Hindlimb muscle (tissue), 1 donor: ENCODE data around the gene IPO5. TPM values are rescaled to one million over a fixed set of nuclear protein-coding genes. Genes with fewer than 3 reads are reported as not detected.
"Not testable (repeated sequence)": the region's sequence is repeated elsewhere in the genome, so short reads cannot be mapped to it uniquely, and the experiment has no call there.

Experiments used
- DNase-seq: peaks from one replicate; pipeline ENCODE4 v3.0.0-alpha.2; 2013
- polyA plus RNA-seq: library from polyadenylated mRNA; unstranded; fragments of 120-200 nt; gene quantifications from one replicate; pipeline ENCODE4 v1.2.1, GENCODE V29; 2013; ENCODE audit not compliant: insufficient read length

Gene IPO5
- polyA plus RNA-seq, 1 donor: 168 TPM

DNA sequence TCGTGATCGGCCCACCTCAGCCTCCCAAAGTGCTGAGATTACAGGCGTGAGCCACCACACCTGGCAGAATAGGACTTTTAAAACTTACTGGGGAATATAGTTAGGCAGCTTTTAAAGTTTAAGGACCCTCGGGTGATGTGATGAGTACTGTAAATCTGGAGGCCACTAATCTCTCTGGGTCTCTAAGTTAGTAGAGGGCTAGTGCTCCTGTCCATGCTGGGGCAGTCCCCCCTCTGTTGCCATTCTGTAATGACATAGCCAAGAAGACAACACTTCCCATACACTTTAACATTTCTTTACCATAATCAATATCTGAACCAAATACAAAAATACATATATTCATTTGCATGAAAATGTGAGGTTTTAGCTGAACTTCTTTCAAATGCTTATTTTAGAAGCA is 65.7 kb downstream of the IPO5 start:
- DNase-seq: no peak

DNA sequence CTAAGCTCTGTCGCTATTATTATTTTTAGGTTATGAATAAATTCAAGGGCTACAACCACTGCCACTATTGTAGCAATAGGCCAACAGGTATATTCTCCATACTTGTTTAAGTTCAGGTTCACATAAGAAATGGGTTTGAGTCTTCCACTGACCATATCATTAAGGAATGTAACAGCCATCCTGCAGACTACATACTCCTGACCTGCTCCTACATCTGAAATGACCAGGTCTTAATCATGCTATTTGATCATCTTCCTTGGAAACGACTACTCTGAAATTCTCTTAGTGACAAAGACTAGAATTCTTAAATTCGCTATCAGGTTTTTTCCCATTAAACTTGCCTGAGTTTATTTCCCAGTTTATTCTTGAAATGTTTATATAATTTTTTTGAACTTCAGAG is 66.8 kb downstream of the IPO5 start:
- DNase-seq: no peak

DNA sequence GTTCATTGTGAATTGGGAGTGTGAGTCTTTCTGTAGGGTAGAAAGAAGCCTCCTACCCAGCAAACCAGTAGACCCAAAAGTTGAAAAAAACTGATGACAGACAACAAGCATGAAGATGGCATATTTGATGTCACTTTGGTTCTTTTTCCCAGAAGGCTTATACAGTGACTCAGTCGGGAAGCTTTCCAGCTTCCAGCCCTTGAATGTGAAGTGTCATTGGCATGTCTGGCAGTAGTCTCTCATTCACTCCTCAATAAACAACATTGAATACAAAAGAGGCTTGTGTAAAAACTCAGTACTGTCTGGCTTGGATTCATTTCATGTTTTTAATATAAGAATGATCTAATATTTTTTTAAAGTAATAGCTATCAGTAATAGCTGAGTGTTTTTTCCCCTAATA is 68.7 kb downstream of the IPO5 start:
- DNase-seq: no peak

DNA sequence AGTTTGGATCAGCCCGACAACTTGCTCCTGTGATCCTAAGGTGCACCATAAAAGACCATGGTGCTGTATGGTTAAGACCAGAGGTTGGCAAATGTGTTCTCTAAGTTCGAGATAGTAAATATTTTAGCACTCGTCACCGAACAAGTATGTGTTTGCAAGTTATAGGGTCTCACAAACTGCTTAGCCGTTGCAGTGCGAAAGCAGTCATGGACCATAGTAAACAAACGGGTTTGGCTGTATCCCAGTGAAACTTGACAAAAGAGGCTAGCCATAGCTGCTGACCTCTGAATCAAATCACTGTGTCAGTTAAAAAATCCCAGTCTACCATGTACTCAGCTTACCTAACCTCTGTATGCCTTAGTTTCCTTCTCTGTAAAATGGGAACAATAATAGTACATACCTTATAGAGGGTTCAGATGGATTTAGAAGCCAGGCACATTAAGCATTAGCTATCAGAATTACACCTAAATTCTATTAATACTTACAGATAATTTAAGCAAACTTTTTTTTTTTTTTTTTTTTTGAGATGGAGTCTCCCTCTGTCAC is 72.1 kb downstream of the IPO5 start:
- no peak for DNase-seq

DNA sequence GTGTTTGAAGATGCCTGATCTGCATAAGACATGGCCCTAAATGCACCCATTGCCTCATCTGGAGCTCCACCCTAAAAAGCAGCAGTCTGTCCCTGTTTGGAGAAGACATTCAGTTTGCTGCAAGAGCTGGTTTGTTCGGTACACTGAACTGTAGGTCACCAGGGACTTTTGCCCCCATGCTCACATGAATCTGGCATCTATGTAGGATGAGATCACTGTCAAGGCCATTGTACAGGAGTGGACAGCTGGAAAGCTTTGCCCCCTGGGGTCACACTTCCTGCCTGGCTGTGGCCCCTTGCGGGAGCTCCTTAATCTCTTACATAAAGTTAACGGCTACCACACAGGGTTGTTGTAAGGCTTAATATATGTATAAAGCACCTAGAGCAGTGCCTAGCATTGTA is 73.0 kb downstream of the IPO5 start:
- no peak for DNase-seq

DNA sequence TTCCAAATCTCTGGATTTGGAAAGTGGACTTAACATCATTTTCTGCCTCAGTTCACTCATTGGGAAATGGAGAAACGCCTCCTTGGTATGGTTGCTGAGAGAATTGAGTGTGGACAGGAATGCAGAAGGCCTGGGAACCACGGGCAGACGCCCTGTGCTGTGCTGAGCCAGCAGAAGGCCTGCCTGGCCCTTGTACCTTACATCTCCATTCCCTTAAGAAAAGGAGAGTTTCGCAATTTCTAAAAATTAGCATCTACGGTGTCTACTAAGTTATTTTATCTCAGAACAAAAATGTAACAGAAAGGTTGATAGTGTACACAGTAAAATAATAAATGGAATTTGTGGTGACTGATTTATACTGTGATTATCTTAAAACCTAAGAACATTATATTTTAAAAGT is 78.7 kb downstream of the IPO5 start:
- DNase-seq: no peak

DNA sequence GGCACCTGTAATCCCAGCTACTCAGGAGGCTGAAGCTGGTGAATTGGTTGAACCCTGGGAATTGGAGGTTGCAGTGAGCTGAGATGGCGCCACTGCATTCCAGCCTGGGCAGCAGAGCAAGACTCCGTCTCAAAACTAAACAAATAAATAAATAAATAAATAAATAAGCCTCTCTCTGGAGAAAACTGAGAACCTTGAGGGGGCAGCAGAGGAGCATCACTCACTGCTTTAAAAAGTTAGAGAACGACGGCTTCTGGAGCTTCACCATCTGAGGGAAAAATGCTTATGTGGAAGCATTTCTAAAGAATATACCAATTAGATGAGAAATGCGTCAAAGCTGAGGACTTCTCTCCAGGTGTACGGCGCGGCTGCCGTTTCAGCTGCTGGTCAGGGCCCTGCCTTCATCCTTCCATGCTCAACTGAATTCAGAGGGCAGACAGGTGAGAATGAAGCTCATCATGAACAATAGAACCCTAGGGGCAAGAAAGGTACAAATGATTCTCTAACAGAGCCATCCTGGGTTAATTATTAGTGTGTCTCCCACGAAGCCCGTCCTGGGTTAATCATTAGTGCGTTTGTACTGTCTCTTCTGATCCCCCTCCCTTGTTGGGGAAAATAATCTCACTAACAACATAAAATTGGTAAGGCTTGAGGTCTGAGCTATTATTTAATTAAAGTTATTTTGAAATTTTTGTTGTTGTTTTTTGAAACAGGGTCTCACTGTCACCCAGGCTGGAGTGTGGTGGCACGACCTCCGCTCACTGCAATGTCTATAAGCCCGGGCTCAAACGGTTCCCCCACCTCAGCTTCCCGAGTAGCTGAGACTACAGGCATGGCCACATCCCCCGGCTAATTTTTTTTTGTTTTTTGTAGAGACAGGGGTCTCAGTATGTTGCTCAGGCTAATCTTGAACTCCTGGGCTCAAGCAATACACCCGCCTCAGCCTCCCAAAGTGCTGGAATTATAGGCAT is 80.1 kb downstream of the IPO5 start:
- peak; percentile 45 for DNase-seq

DNA sequence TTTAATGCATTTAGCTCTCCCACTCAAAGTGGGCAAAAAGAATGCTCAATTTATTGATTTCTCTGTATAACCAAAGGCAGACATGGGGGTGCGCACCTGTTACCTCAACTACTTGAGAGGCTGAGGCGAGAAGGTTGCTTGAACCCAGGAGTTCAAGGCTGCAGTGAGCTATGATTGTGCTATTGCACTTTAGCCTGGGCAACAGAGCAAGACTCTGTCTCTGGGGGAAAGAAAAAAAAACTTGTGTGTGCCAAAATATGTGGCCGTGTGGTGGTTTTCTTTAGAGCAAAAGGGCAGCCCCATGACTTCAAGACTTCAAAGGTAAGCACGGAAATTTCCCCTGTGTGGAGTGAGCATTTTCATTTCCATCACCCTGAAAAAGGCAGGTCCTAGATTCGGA is 81.9 kb downstream of the IPO5 start:
- DNase-seq: no peak

DNA sequence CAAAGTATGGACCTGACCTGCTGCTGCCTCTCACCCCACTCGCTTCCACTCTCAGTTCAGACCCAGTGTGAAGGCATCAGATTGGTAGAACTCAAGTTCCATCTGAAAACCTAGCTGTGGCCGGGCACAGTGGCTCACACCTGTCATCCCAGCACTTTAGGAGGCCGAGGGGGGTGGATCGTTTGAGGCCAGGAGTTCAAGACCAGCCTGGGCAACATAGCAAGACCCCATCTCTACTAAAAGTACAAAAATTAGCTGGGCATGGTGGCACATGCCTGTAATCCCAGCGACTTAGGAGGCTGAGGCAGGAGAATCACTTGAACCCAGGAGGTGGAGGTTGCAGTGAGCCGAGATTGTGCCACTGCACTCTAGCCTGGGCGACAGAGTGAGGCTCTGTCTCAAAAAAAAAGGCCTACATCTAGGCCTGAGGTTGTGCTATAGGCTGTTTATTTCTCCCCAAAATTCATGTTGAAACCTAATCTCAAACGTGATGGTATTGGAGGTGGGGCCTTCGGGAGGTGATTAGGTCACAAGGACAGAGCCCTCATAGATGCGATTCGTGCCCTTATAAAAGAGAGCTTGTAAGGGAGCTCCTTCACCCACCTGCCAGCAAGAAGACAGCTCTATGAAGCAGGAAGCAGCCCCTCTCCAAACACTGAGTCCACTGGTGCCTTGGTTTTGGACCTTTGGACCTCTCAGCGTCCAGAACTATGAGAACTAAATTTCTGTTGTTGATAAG is 83.3 kb downstream of the IPO5 start:
- not testable (repeated sequence) for DNase-seq

DNA sequence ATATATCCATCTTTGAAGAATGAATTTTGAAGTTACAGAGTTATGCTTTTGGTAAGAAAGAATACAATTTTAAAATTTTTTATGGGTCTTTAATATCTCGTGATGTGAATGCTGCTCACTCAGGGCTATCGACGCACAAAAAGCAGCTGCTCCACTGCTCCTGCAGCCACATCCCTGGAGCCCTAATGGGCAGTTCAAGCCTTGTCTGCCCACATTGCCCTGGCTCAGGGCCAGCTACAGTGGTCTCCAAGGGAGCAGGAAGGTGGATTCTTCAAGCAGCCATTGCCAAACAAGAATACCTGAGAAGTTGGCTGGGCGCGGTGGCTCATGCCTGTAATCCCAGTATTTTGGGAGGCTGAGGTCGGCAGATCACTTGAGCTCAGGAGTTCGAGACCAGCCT is 85.8 kb downstream of the IPO5 start:
- DNase-seq: no peak

DNA sequence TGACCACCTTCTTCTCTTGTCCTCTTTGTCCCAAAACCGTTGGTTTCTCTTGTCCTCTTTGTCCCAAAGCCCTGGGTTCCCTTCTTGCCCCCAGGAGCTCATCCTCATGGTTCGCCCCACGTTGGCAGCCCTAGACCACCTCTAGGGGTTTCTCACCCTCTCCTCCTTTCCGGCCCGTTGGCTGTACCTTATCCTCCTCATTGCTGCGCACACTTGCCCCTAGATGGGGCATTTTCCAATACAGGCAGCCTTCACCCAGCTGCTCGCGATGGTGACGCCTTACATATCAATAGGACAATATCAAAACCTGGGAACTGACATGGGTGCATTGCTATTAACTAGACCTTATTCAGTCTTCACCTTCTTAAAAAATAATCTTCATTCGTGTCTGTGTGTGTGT is 86.5 kb downstream of the IPO5 start:
- DNase-seq: no peak

DNA sequence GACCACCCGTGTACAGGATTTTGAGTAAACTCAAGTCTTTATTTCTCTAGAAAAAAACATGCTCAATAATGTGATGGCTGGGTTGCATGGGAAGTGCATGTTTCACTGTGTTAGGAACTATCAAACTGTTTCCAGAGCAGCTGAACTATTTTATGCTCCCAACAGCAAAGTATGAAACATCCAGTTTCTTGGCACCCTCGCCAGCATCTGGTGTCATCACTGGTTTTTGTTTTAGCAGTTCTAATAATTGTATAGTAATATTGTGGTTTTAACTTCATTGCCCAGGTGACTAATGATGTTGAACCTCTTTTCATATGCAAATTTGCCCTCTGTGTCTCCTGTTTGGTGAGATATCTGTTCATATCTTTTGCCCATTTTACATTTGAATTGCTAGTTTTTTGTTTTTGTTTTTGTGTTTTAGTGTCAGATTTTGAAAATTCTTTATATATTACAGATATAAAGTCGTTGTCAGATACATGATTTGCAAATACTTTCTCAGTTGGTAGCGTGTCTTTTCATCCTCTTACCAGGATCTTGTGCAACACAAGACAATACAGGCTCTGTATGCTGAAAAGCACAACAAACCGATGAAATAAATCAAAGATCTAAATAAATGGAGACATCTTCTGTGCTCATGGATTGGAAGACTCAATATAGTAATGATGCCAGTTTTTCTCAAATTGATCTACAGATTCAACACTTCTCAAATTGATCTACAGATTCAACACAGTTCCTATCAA is 87.8 kb downstream of the IPO5 start:
- DNase-seq: no peak

DNA sequence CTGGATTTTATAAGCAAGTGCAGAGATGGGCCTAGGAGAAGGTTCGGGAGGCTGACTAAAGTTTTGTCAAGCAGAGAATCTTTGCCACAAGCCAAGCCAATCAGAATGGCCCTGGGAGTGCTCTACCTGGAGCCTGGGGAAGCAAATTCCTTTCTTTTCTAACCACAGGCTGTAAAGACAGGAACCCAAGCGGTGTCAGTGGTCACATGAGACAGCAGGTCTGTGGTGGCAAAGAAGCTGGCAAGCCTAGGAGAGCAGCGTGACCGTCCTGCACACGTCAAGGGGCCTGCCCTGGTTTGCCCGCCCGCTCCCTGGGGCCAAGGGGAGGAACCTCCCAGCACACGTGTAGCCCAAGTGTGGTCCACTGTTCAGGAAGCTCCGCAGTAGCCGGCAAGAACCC is 90.8 kb downstream of the IPO5 start:
- DNase-seq: no peak

DNA sequence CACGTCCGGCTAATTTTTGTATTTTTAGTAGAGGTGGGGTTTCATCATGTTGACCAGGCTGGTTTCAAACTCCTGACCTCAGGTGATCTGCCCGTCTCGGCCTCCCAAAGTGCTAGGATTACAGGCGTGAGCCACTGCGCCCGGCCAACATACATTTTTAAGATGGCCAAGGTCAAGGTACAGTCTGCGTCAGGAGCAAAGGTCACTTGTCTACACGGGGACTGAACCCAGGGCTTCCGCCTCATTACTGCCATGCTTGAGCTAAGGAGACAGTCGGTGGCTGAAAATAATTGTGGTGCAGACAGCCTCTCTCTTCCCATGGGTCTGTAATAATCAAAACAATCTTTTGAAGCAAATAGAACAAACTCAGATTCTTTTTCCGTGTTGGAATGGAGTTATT is 94.3 kb downstream of the IPO5 start:
- not testable (repeated sequence) for DNase-seq

DNA sequence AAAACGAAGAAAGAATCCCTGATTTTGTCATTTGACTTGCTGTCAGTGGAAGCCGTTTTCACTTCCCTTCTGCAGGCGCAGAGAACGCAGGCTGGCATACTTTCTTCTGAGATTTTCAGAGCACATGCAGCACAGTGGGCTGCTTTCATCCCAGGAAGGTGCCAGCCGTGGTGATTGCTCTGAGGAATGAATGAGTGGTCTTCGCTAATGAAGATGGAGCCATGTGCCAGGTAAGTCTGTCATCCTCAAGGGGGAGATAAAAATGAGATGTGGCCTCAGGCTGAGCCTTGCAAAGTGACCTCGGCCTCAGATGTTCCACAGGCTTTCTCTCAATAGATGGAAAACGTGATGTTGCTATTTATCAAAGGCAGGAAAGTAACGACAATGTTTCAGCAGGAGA is 94.8 kb downstream of the IPO5 start:
- DNase-seq: no peak

DNA sequence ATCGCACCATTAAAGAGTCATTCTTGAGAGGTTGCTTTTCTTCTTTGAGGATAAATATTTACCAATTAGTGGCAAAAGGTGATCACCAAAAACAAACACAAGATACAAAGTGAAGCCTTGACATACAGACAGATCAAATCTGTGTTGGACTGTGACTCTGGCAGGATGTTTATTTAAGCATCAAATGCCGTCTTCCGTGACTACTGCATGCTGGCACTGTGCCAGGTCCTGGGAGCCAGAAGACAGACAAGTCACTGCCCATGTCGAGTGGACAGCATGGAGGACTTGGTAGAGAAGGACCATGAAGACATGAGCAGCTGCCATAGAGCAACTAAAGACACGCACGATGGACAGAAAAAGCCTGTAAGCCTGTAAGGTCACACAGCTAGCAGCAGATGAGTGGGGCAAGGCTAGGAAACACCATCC is 96.6 kb downstream of the IPO5 start:
- DNase-seq: no peak

DNA sequence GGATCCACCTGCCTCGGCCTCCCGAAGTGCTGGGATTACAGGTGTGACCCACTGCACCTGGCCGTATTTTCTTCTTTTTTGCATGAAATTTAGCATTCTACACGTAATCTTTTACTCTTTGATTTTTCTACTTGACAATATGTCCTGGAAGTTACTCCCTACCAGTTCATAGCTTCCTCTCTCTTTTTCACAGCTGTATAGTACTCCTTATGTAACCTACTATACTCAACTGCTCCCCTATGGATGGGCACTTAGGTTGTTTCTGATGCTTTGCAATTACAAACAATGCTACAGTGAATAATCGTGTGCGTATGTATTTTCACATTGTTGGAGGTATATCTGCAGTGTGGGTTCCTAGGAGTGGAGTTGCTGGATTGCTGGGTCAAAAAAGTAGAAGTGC is 98.9 kb downstream of the IPO5 start:
- no peak for DNase-seq

DNA sequence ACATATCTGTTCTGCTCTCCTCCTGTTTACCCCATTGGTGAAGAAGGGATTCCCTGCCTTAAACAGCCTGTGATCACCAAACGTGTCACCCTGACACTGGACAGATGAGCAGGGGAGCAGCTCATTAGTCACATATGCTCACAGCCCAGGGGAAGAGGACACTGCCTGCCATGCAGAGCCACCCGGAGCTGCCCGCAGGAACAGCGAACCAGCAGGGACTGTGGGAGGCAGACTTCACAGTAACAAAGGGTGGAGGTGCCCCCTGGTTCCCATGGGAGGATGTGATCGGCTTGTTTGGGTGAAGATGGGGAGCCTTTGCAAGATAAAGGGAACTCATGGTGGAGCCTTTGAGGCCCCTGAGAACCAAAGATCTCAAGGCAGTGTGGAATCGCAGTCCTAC is 100.8 kb downstream of the IPO5 start:
- no peak for DNase-seq

DNA sequence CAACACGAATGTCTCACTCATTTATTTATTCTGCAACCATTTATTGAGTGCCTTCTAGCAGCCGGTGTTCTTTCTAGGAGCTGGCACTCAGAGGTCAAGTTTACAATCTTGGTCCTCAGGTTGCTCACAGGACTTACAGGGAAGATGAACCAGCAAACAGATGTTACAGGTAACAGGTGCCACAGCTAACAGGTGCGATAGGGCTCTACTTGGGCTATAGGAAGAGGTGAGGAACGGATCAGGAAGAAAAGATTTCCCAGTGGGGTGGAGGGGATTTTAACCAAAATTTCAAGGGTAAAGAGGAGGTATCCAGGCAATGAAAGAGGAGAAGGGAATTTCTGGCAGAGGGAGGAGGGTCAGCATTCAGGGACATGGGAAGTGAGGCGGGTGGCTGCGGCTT is 102.1 kb downstream of the IPO5 start:
- DNase-seq: no peak

DNA sequence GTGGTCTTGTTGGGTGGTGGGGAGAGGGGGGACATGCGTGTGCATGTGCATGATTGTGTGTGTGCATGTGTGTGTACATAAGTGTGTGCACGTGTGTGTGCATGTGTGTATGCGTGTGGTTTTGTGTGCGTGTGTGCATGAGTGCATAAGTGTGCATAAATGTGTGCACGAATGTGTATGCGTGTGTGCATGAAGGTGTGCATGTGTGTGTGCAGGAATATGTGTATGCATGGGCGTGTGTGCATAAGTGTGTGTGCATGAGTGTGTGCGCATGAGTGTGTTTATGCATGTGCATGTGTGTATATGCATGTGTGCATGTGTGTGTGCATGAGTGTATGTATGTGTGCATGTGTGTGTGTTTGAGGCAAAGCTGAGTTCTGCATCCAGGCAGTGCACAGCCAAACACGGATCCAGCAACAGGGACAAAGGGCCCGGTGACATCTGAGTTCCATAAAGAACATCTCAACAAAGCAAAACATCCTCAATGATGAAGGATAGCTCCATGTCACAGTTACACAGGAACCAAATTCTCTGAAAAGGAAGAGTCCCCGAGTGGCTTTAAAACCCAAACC is 103.5 kb downstream of the IPO5 start:
- DNase-seq: no peak

DNA sequence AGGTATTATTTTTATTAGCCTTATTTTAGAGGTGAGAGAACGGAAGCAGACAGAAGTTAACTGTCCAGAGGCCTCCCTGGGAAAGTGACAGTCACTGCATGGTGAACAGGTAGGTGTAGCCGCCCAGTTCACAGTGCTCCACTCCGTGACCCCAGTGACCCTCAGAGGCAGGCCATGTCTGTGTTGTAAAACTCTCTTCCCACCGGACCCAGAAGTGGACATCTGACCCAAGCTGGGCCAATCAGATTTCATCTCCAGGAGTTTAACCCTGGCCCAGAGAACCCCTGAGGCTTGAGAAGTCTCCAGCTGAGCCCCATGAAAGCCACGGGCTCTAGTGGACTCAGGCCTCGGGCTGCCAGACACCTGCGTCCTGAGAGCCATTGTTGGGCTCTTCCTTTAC is 105.8 kb downstream of the IPO5 start:
- DNase-seq: no peak

DNA sequence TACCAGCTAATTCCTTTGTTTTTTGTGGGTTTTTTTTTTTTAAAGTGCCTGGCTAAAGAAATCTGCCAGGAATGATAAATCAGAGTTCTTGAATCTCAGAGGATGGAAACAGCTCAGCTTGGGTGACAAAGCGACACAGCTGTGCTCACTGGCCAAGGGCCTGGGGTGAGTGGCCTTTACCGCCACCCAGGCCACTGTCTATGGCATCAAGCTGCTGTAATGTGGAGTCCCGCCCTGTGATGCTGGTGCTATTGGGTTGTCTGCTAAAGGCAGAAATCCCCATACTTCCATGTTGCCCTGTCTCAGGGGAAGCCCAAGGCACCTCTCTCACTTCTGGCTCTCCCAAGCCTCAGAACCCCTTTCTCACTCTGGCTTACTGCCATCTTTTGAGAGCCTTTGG is 106.8 kb downstream of the IPO5 start:
- DNase-seq: no peak

DNA sequence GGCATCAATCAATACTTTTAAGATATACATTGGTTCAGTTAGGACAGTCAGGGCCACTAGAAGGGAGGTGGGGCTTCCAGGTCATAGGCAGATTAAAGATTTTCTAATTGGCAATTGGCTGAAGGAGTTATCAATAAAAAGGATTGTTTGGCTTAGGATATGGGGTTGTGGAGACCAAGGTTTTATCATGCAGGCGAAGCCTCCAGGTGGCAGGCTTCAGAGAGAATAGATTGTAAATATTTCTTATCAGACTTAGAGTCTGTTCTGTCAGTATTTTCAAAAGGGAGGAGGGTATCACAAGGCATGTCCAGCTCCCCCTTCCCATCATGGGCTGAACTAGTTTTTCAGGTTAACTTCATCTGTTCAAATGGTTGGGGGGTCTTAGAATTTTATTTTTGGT is 112.0 kb downstream of the IPO5 start:
- DNase-seq: no peak
